ENCODE data around the gene CCSAP.

- TF ChIP-seq, protein P1, sequence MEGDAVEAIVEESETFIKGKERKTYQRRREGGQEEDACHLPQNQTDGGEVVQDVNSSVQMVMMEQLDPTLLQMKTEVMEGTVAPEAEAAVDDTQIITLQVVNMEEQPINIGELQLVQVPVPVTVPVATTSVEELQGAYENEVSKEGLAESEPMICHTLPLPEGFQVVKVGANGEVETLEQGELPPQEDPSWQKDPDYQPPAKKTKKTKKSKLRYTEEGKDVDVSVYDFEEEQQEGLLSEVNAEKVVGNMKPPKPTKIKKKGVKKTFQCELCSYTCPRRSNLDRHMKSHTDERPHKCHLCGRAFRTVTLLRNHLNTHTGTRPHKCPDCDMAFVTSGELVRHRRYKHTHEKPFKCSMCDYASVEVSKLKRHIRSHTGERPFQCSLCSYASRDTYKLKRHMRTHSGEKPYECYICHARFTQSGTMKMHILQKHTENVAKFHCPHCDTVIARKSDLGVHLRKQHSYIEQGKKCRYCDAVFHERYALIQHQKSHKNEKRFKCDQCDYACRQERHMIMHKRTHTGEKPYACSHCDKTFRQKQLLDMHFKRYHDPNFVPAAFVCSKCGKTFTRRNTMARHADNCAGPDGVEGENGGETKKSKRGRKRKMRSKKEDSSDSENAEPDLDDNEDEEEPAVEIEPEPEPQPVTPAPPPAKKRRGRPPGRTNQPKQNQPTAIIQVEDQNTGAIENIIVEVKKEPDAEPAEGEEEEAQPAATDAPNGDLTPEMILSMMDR (IDR thresholded peaks at IDR 0.05; ENCODE audit: insufficient read depth, low read length), result no peak
- TF ChIP-seq GABPA (IDR thresholded peaks at IDR 0.05; ENCODE audit: low read depth) (no peak), POLR2AphosphoS5 (IDR thresholded peaks at IDR 0.05; ENCODE audit: low read depth) (no peak), REST (IDR thresholded peaks at IDR 0.05; ENCODE audit: insufficient replicate concordance, low read depth) (no peak)
Observed at GRCh38 chr1:229360420-229360819, 17.6 kb upstream of the CCSAP start.

All from HL-60 (cell line).